Activated CD8-positive, alpha-beta memory T cell treated with anti-CD3 and anti-CD28 coated beads, Interleukin-2, amount 50 U/mL, for 48 hours (primary cell): ENCODE measurements around the gene BAZ2A.

Experiments used
- DNase-seq: peaks from one replicate; pipeline ENCODE4 v3.0.0-alpha.2; 2020

The BAZ2A gene

DNA sequence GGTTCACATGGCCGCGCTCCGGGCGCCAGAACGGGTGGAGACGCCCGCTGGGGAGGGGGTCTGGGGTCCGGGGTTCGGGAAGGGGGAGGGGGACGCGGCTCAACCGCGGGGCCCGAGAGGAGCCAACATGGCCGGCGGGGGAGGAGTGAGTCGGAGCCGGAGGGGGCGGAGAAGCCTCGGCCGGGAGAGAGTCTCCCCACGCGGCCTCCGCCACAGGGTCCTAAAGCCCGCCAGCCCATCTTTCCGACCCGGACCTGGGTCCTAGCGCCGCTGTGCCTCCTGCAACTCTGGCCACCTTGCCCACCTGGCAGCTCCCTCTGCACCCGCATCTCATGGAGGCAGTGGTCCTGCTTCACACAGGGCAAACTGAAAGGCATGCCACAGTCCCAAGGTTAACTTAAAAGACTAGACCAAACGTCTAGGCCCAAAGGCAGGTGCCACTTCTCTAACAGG, at the start of gene BAZ2A:
Gene BAZ2A (minus strand): TSS at position 147 of the 453 bp plus-strand sequence. CDS start 12,796 bp downstream, outside the sequence.
- peak; percentile 91 for DNase-seq

DNA sequence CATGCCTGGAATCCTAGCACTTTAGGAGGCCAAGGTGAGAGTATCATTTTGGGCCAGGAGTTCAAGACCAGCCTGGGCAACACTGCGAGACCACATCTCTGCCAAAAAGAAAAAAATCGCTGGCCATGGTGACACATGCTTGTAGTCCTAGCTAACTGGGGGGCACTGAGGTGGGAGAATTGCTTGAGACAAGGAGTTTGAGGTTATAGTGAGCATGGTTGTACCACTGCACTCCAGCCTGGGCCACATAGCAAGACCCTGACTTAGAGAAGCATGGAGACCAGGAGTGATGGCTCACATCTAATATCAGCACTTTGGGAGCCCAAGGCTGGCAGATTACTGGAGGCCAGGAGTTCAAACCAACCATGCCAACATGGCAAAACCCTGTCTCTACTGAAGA, 48.7 kb upstream of the BAZ2A start:
- peak; percentile 48 for DNase-seq

DNA sequence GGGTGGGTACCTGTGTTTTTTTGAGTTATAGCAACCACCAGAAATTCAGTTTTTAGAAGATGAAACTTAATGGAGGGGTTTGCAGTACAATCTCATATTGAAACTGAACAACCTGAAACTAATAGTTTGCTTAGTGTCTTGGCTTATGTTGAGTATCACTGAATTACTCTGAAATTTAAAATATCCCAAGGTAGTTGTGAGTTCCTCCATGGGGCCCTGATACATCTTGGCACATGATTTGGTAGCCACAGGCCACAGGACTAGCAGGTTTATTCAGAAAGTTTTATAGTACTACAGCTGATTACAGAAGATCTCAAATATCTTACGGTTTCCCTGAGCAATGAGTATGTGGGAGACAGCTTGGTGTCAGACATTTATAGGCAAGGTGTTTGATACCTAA, 47.6 kb upstream of the BAZ2A start:
- DNase-seq, result peak; percentile 40

DNA sequence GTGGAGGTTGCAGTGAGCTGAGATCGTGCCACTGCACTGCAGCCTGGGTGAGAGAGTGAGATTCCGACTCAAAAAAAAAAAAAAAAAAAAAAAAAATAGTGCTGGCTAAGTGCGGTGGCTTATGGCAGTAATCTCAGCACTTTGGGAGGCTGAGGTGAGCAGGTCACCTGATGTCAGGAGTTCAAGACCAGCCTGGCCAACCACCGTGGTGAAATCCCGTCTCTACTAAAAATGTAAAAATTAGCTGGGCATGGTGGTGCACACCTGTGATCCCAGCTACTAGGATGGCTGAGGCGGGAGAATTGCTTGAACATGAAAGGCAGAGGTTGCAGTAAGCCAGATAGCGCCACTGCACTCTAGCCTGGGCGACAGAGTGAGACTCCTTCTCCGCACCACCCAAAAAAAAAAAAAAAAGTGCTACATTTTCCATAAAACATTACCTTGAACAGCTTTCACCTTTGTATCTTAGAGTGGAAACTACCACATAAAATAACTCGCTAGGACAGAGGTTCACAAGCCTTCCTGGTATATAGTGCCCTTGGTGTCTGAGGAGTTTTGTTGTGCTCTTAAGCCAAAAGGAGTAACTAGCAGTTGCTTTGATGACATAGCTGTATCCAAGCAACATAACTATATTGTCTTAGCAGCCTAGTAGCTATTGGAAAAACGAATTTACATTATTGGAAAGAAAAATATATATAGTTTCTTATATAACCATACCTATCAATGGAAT, 46.9 kb upstream of the BAZ2A start:
- DNase-seq, result peak; percentile 47

DNA sequence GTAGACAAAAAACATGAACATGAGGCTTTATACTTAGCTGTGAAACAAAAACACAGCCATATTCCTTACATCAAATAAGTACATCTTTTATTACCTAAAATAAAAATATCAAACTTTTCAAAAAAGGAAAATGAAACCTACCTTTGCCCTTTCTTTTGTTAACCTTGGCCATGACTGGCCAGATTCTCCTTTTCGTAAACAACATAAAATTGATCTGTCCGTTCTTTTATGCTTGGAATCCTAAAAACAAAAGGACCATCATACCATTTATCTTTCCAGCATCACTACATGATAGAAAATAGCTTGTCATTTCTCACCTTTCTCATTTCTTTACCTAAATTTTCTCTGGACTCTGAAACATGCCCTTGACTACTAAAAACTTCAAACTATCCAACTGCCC, 41.5 kb upstream of the BAZ2A start:
- no peak for DNase-seq

DNA sequence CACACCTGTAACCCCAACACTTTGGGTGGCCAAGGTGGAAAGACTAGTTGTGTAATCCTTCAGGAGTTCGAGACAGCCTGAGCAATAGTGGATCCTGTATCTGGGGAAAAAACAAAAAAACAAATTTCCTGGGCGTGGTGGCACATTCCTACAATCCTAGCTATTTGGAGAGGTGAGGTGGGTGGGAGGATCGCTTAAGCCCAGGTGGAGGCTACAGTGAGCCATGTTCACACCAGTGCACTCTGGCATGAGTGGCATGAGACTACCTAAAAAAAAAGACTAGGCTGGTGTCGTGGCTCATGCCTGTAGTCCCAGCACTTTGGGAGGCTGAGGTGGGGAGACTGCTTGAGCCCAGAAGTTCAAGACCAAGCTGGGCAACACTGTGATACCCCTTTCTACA, 40.7 kb upstream of the BAZ2A start:
- DNase-seq, result no peak

DNA sequence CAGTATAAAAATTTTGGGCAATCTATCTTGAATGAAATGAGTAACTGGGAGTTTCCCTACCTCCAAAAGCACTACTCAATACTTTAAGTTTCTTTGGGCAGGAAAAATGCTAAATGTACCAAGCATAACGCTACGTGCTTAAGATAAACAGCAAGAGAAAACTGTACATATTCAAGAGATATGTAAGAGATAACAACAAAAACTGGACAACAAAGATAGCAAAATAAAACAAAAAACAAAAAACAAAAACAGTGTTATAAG, 38.0 kb upstream of the BAZ2A start:
- DNase-seq, result no peak

DNA sequence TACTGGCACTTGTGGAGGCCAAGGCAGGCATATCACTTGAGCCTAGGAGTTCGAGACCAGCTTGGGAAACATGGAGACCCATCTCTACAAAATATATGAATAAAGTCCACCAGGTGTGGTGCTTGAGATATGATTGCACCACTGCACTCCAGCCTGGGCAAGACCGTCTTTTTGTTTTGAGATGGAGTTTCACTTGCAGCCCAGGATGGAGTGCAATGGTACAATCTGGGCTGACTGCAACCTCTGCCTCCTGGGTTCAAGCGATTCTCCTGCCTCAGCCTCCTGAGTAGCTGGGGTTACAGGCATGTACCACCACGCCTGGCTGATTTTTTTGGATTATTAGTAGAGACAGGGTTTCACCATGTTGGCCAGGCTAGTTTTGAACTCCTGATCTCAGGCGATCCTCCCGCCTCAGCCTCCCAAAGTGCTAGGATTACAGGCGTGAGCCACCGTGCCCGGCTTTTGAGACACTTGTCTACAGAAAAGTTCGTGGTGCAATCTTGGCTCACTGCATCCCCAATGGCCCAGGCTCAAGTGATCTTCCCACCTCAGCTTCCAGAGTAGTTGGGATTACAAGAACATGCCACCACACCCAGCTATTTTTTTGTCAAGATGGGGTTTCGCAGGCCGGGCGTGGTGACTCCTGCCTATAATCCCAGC, 32.0 kb upstream of the BAZ2A start:
- peak; percentile 50 for DNase-seq

DNA sequence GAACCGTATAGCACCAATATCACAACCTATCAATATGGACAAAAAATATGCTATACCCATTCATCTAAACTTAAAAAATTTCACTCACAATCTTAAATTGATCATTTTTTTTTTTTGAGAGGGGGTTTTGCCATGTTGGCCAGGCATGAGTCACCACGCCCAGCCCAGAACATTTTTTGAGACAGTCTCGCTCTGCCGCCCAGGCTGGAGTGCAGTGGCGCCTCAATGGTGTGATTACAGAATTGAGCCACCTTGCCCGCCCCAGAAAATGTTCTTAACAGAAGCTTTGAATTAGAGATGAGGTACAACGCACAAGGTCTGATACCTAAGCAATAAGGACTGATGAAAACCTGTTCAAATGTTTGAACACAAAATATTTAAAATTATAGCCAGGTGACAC, 31.4 kb upstream of the BAZ2A start:
- peak; percentile 47 for DNase-seq

DNA sequence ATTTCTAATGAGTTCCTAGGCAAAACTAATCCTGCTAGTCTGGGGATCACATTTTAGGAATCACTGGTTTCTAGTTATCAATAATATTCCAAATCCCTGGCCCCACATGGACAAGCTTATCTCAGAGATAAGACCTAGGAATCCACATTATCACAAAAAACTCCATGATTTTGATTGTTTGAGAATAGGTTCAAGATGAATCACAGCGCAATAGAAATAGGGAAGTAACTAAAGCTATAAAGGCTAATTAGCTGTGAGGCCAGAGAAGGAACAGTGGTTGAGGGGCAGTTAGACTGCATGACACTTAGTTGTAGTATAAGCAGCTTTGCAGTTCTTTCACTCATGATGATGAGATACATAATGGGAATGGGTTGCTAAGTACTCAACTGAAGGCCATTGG, 28.8 kb upstream of the BAZ2A start:
- DNase-seq, result no peak

DNA sequence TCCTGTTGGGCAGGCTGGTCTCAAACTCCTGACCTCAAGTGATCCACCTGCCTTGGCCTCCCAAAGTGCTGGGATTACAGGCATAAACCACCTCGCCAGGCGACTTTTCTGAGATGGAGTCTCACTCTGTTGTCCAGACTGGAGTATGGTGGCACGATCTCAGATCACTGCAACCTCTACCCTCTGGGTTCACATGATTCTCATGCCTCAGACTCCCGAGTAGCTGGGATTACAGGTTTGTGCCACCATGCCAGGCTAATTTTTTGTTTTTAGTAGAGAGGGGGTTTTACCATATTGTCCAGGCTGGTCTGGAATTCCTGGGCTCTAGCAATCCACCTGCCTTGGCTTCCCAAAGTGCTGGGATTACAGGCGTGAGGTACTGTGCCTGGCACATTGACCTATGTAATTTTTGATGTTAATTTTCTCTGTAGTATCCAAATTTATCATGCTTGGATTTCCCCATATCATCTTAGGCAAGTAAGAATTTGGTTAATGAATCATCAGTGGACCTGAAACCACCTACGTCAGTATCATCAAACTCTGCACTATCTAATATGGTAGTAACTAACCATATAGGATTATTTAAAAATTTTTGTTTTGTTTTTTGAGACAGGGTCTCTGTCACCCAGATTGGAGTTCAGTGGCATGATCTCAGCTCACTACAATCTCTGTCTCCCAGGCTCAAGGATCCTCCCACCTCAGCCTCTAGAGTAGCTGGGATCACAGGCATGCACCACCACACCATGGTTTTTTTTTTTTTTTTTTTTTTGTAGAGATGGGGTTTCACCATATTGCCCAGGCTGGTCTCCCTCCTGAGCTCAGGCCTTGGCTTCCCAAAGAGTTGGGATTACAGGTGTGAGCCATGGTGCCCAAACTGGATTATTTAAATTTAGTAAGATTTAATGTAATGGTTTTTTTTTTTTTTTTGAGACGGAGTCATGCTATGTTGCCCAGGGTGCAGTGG, 27.6 kb upstream of the BAZ2A start:
- peak; percentile 50 for DNase-seq

DNA sequence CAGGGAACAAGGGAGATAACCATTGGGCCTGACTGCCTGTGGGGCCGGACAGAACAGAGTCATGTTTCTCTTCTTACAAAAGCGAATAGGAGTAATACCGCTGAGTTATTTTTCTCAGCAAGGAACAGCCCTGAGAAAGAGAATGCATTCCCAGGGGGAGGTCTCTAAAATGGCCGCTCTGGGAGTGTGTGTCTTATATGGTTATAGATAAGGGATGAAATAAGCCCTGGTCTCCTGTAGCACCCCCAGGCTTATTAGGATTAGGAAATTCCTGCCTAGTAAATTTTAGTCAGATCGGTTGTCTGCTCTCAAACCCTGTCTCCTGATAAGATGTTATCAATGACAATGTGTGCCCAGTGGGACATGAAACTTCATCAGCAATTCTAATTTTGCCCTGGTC, 23.7 kb upstream of the BAZ2A start:
- peak; percentile 44 for DNase-seq

DNA sequence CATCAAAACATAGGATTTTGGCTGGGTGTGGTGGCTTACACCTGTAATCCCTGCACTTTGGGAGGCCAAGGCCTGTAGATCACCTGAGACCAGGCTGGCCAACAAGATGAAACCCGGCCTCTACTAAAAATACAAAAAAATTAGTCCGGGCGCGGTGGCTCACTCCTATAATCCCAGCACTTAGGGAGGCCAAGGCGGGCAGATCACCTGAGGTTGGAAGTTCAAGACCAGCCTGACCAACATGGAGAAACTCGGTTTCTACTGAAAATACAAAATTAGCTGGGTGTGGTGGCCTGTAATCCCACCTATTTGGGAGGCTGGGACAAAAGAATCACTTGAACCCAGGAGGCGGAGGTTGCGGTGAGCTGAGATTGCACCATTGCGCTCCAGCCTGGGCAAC, 17.9 kb upstream of the BAZ2A start:
- peak; percentile 29 for DNase-seq

DNA sequence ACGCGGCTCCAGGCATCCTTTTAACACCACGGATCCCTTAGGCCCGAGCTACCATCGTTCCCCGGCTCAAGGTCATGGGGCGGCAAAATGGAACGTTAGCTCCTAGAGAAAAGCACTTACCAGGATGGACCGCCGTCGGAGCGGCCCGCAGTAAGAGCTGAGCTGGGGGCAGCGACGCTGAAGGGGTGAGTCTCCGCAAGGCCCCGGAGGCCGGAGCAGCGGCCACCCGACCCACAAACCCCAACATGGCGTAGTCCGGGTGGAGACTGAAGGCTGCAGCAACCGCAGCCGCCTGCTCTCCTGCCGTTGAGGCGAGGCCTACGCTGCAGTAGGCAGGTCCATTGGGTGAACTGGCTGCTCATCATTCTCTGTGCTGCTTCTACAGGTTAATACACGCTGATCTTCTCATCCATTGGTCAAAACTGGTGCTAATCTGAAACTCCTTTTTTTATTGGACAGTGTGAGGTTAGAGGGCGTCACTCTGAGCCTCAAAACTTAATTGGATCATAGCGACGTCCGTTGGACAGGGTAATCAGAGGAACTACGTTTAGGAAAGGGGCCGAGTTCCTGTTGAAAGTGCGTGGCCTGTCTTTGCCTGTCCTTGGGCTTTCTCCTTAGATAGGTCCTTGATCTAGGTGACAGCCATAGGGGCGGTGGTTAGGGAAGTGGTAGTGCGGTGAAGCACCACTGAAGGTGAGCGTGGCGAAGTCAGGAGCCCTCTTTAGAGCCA, 15.8 kb upstream of the BAZ2A start, which contains the start of gene ATP5F1B:
Gene ATP5F1B (minus strand): TSS at position 268 of the 730 bp plus-strand sequence. CDS start 21 bp downstream, at position 247.
- peak; percentile 90 for DNase-seq

DNA sequence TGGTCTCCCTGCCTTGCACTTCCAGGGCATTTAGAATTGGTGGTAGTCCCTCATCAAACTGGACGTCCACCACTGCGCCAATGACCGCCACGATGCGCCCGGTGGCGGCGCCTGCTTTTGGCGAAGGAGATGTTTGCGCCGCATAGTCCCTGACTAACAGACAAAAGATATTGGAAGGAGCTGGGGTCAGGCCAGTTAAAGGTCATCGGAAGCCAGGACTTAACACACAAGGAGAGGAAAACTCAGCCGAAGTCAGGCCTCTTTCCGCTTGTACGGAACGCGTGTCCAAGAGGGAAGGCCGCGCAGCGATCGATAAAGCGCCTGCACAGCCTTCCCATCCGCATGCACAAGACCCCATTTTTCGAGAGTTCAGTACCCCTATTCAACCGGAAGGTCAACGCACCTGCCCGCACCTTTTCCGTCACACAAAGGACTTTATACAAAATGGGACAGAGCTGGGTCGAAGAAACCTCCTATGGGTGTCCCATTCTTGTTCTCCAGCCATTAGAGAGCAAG, 15.1 kb upstream of the BAZ2A start:
- DNase-seq, result peak; percentile 65

DNA sequence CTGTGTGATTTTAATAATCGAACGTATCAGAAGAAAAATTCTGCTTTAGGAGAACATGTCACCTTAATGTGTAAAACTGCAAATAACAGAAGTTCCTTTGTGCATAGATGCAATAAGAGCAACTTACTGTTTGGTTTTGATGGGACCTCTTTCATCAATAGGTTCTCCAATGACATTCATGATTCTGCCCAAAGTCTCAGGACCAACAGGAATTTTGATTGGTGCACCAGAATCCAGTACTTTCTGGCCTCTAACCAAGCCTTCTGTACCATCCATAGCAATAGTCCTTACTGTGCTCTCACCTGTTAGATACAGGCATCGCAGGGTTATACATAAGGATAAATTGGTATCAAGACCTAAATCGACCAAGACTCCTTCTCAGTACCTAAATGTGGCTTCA, 14.5 kb upstream of the BAZ2A start:
- no peak for DNase-seq

DNA sequence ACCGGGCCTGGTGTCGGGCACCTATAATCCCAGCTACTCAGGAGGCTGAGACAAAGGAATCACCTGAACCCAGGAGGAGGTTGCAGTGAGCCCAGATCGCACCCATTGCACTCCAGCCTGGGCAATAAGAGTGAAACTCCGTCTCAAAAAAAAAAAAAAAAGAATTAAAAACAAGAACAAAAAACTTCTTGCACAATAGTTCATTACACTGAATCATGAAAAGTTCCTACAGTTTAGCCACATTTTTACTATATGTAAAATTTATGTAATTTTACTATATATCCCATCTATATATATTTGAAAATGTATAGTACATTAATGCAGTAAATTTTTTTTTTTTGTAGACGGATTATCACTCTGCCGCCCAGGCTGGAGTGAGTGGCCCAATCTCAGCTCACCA, 11.1 kb upstream of the BAZ2A start:
- no peak for DNase-seq

DNA sequence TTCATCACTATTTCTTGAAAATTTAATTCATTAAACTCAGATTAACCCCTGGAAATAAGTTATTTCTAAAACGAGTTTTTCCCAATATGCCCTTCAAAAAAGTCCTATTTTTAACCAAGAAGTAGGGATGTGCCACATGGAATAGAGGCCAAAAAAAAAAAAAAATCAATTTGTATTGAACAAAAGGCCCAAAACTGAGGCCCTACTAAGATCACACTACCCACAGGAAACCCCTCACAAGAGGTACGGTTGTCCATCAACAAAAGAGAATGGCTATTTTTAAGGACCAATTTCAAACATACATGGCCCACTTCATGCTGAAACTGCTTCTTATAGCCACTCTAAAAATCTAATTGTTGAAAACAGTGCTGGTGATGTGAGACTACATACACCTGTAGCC, 7.5 kb upstream of the BAZ2A start:
- no peak for DNase-seq

DNA sequence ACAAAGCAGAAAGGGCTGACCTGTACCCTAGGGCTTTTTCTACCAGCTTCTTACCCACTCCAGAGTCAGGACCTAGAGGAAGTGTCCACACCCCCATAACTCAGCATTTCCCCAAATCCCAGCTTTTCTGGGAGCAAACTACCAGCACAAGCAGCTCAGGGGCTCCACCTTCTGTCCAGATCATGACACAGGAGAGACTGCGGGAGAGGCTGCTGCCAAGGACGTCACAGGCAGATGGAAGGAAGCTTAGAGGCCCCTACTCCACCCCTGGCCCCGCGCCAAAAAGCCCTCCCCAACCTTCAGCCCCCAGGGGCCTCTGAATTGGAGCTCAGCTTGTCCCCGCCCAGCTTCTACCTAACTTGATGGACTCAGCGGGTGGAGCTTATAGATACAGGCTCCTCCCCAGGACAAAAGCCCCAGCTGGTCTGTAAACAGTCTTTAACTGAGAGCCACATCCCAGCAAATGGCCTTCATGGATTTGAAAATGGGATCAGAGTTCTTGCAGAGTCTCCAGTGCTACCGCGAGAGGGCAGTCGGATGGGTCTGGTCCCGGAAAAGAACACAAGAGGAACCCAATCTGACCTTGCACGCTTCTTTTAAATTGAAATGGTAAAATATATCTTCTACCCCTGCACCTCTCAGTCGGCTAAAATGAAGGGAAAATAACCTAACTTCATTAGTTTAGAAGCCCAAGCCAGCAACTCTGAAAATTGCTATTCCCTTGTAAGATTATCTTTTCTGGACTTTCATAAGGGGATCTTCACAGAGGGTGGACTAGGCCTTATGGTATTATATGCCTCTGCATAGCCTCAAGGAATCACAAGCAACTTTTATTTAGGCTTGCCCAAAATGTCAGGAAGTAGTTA, 6.8 kb upstream of the BAZ2A start:
- peak; percentile 97 for DNase-seq

DNA sequence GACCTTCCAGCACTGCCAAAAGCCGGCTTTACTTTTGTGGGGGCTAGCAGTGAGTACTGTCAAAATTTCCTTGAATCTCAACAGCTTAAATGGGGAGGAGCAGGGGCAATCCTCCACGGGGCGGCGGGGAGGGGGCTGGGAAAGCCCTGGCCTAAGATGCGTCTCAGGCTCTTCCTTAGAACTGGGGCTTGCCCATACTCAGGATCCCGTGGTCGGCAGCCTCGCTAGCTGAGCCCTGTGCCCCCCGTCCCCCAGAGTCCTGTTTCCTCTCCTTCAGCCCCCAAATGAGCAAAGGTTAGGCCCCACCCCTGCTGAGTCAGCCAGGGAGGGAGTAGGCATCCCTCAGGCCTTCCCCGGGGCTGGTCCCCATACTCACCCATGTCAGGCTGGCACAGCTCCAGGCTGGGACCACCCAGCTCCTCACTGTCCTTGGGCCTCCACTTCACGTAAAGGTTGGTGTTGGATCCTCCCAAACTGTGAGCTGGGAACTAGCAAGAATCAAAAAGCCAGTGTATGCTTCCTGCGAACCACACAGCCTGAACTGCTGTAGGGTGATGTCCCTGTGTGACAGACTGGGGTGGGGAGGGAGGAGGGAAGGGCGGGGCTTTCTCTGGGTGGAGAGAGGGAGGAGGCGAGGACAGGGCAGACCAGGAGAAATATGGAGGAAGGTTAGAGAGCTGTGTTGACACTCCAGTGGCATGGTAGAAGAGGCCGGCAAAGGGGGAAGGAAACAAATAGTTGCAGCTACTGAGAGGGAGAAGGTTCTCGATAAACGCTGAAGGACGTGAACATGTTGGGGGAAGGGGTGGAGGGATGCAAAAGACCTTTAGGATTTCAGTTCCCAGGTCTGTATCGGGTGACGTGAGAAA, 5.9 kb upstream of the BAZ2A start:
- DNase-seq, result peak; percentile 87
